HEK293 (cell line): ENCODE data around the gene DENND1A.

ENCODE experiments used
- SP2 ChIP-seq: fragments of 450-650 bp; formaldehyde crosslinking; IDR thresholded peaks from 2 replicates; pipeline ENCODE4 v1.5.1; 2016; ENCODE audit warnings: missing biosample characterization, missing genetic modification characterization
- ZNF132 ChIP-seq: fragments of 450-650 bp; formaldehyde crosslinking; IDR thresholded peaks from 2 replicates; pipeline ENCODE4 v1.5.1; 2017; ENCODE audit warnings: missing biosample characterization, missing genetic modification characterization, borderline replicate concordance
- ZNF23 ChIP-seq: fragments of 450-650 bp; formaldehyde crosslinking; IDR thresholded peaks from 2 replicates; pipeline ENCODE4 v1.5.1; 2016; ENCODE audit warnings: missing biosample characterization, missing genetic modification characterization, borderline replicate concordance
- ZNF292 ChIP-seq: fragments of 450-650 bp; formaldehyde crosslinking; IDR thresholded peaks from 2 replicates; pipeline ENCODE4 v1.5.1; 2016; ENCODE audit warnings: low read depth, missing biosample characterization, missing genetic modification characterization, borderline replicate concordance
- ZNF510 ChIP-seq: fragments of 450-650 bp; formaldehyde crosslinking; IDR thresholded peaks from 2 replicates; pipeline ENCODE4 v1.5.1; 2018; ENCODE audit warnings: mild to moderate bottlenecking, missing genetic modification characterization, missing biosample characterization; ENCODE audit not compliant: insufficient replicate concordance
- ZNF701 ChIP-seq: fragments of 450-650 bp; formaldehyde crosslinking; IDR thresholded peaks from 2 replicates; pipeline ENCODE4 v1.5.1; 2016; ENCODE audit warnings: missing biosample characterization, missing genetic modification characterization
- TF ChIP-seq, protein P1 (sequence below): fragments of 450-650 bp; formaldehyde crosslinking; IDR thresholded peaks from 2 replicates; pipeline ENCODE4 v1.5.1; 2017; ENCODE audit warnings: missing biosample characterization, missing genetic modification characterization
- TF ChIP-seq, protein P2 (sequence below): fragments of 450-650 bp; formaldehyde crosslinking; IDR thresholded peaks from 2 replicates; pipeline ENCODE4 v1.5.1; 2016; ENCODE audit warnings: missing biosample characterization, missing genetic modification characterization
- TF ChIP-seq, protein P3 (sequence below): fragments of 450-650 bp; IDR thresholded peaks from 2 replicates; pipeline ENCODE4 v1.5.1; 2018; ENCODE audit warnings: missing biosample characterization, mild to moderate bottlenecking, missing genetic modification characterization
- TF ChIP-seq, protein P4 (sequence below): fragments of 450-650 bp; formaldehyde crosslinking; conservative IDR thresholded peaks from 2 replicates; pipeline ENCODE4 v1.5.1; 2016; ENCODE audit warnings: low read depth, missing biosample characterization, missing genetic modification characterization
- TF ChIP-seq, protein P5 (sequence below): fragments of 450-650 bp; formaldehyde crosslinking; IDR thresholded peaks from 2 replicates; pipeline ENCODE4 v1.5.0; 2017; ENCODE audit warnings: missing biosample characterization, missing genetic modification characterization, borderline replicate concordance
- TF ChIP-seq, protein P6 (sequence below): fragments of 450-650 bp; formaldehyde crosslinking; IDR thresholded peaks from 2 replicates; pipeline ENCODE4 v1.5.1; 2016; ENCODE audit warnings: missing biosample characterization, missing genetic modification characterization
- TF ChIP-seq, protein P7 (sequence below): fragments of 450-650 bp; formaldehyde crosslinking; IDR thresholded peaks from 2 replicates; pipeline ENCODE4 v1.5.1; 2017; ENCODE audit warnings: missing biosample characterization, mild to moderate bottlenecking, missing genetic modification characterization, moderate library complexity

DNA sequence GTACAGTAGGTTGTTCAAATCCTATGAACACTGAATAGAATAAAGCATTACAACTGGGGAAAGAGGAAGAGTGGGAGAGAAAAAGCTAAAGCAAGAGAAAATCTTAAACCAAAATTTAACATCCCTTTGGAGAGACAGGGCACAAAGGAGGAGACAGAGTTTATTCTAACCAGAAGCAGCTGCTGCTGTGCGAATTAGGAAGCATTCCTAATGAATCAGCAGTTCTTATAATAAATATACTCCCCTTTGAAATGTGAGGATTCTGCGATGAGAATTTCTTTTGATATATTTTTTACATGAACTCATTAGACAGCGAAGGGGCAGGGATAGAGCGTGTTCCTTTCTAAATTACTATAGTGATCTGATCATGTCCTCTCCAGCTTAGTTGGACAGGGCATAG lies 233.4 kb downstream of the DENND1A start:
- TF ChIP-seq, protein P1, sequence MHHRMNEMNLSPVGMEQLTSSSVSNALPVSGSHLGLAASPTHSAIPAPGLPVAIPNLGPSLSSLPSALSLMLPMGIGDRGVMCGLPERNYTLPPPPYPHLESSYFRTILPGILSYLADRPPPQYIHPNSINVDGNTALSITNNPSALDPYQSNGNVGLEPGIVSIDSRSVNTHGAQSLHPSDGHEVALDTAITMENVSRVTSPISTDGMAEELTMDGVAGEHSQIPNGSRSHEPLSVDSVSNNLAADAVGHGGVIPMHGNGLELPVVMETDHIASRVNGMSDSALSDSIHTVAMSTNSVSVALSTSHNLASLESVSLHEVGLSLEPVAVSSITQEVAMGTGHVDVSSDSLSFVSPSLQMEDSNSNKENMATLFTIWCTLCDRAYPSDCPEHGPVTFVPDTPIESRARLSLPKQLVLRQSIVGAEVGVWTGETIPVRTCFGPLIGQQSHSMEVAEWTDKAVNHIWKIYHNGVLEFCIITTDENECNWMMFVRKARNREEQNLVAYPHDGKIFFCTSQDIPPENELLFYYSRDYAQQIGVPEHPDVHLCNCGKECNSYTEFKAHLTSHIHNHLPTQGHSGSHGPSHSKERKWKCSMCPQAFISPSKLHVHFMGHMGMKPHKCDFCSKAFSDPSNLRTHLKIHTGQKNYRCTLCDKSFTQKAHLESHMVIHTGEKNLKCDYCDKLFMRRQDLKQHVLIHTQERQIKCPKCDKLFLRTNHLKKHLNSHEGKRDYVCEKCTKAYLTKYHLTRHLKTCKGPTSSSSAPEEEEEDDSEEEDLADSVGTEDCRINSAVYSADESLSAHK: no peak
- TF ChIP-seq, protein P2, sequence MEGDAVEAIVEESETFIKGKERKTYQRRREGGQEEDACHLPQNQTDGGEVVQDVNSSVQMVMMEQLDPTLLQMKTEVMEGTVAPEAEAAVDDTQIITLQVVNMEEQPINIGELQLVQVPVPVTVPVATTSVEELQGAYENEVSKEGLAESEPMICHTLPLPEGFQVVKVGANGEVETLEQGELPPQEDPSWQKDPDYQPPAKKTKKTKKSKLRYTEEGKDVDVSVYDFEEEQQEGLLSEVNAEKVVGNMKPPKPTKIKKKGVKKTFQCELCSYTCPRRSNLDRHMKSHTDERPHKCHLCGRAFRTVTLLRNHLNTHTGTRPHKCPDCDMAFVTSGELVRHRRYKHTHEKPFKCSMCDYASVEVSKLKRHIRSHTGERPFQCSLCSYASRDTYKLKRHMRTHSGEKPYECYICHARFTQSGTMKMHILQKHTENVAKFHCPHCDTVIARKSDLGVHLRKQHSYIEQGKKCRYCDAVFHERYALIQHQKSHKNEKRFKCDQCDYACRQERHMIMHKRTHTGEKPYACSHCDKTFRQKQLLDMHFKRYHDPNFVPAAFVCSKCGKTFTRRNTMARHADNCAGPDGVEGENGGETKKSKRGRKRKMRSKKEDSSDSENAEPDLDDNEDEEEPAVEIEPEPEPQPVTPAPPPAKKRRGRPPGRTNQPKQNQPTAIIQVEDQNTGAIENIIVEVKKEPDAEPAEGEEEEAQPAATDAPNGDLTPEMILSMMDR (tag by site-specific recombination): no peak
- TF ChIP-seq ZNF132 (no peak), ZNF23 (tag by site-specific recombination) (no peak), ZNF510 (tag by site-specific recombination) (no peak), ZNF701 (no peak), ZNF292 (tag by site-specific recombination) (no peak), SP2 (tag by site-specific recombination) (no peak)
- TF ChIP-seq, protein P3, sequence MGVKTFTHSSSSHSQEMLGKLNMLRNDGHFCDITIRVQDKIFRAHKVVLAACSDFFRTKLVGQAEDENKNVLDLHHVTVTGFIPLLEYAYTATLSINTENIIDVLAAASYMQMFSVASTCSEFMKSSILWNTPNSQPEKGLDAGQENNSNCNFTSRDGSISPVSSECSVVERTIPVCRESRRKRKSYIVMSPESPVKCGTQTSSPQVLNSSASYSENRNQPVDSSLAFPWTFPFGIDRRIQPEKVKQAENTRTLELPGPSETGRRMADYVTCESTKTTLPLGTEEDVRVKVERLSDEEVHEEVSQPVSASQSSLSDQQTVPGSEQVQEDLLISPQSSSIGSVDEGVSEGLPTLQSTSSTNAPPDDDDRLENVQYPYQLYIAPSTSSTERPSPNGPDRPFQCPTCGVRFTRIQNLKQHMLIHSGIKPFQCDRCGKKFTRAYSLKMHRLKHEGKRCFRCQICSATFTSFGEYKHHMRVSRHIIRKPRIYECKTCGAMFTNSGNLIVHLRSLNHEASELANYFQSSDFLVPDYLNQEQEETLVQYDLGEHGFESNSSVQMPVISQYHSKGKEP (tag by site-specific recombination): no peak
- TF ChIP-seq, protein P4, sequence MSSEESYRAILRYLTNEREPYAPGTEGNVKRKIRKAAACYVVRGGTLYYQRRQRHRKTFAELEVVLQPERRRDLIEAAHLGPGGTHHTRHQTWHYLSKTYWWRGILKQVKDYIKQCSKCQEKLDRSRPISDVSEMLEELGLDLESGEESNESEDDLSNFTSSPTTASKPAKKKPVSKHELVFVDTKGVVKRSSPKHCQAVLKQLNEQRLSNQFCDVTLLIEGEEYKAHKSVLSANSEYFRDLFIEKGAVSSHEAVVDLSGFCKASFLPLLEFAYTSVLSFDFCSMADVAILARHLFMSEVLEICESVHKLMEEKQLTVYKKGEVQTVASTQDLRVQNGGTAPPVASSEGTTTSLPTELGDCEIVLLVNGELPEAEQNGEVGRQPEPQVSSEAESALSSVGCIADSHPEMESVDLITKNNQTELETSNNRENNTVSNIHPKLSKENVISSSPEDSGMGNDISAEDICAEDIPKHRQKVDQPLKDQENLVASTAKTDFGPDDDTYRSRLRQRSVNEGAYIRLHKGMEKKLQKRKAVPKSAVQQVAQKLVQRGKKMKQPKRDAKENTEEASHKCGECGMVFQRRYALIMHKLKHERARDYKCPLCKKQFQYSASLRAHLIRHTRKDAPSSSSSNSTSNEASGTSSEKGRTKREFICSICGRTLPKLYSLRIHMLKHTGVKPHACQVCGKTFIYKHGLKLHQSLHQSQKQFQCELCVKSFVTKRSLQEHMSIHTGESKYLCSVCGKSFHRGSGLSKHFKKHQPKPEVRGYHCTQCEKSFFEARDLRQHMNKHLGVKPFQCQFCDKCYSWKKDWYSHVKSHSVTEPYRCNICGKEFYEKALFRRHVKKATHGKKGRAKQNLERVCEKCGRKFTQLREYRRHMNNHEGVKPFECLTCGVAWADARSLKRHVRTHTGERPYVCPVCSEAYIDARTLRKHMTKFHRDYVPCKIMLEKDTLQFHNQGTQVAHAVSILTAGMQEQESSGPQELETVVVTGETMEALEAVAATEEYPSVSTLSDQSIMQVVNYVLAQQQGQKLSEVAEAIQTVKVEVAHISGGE (tag by site-specific recombination): no peak
- TF ChIP-seq, protein P5, sequence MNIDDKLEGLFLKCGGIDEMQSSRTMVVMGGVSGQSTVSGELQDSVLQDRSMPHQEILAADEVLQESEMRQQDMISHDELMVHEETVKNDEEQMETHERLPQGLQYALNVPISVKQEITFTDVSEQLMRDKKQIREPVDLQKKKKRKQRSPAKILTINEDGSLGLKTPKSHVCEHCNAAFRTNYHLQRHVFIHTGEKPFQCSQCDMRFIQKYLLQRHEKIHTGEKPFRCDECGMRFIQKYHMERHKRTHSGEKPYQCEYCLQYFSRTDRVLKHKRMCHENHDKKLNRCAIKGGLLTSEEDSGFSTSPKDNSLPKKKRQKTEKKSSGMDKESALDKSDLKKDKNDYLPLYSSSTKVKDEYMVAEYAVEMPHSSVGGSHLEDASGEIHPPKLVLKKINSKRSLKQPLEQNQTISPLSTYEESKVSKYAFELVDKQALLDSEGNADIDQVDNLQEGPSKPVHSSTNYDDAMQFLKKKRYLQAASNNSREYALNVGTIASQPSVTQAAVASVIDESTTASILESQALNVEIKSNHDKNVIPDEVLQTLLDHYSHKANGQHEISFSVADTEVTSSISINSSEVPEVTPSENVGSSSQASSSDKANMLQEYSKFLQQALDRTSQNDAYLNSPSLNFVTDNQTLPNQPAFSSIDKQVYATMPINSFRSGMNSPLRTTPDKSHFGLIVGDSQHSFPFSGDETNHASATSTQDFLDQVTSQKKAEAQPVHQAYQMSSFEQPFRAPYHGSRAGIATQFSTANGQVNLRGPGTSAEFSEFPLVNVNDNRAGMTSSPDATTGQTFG (tag by site-specific recombination): no peak
- TF ChIP-seq, protein P6, sequence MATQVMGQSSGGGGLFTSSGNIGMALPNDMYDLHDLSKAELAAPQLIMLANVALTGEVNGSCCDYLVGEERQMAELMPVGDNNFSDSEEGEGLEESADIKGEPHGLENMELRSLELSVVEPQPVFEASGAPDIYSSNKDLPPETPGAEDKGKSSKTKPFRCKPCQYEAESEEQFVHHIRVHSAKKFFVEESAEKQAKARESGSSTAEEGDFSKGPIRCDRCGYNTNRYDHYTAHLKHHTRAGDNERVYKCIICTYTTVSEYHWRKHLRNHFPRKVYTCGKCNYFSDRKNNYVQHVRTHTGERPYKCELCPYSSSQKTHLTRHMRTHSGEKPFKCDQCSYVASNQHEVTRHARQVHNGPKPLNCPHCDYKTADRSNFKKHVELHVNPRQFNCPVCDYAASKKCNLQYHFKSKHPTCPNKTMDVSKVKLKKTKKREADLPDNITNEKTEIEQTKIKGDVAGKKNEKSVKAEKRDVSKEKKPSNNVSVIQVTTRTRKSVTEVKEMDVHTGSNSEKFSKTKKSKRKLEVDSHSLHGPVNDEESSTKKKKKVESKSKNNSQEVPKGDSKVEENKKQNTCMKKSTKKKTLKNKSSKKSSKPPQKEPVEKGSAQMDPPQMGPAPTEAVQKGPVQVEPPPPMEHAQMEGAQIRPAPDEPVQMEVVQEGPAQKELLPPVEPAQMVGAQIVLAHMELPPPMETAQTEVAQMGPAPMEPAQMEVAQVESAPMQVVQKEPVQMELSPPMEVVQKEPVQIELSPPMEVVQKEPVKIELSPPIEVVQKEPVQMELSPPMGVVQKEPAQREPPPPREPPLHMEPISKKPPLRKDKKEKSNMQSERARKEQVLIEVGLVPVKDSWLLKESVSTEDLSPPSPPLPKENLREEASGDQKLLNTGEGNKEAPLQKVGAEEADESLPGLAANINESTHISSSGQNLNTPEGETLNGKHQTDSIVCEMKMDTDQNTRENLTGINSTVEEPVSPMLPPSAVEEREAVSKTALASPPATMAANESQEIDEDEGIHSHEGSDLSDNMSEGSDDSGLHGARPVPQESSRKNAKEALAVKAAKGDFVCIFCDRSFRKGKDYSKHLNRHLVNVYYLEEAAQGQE (tag by site-specific recombination): no peak
- TF ChIP-seq, protein P7, sequence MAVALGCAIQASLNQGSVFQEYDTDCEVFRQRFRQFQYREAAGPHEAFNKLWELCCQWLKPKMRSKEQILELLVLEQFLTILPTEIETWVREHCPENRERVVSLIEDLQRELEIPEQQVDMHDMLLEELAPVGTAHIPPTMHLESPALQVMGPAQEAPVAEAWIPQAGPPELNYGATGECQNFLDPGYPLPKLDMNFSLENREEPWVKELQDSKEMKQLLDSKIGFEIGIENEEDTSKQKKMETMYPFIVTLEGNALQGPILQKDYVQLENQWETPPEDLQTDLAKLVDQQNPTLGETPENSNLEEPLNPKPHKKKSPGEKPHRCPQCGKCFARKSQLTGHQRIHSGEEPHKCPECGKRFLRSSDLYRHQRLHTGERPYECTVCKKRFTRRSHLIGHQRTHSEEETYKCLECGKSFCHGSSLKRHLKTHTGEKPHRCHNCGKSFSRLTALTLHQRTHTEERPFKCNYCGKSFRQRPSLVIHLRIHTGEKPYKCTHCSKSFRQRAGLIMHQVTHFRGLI (tag by site-specific recombination): no peak
